ENCODE results near the gene SUFU.

SUFU gene

GRCh38 chr10:102545997-102546396, 42.2 kb downstream of the SUFU start:
- no peak for DNase-seq (ENCODE audit: low spot score)

GRCh38 chr10:102546606-102547320, 43.0 kb downstream of the SUFU start:
- no peak for DNase-seq (ENCODE audit: low spot score)
- no peak for TF ChIP-seq CTCF (IDR thresholded peaks at IDR 0.05; ENCODE audit: extremely low read depth, missing control alignments)

More at GRCh38 chr10:102545997-102546396, 42.2 kb downstream of the SUFU start:
- no peak for TF ChIP-seq CTCF (IDR thresholded peaks at IDR 0.05; ENCODE audit: extremely low read depth, missing control alignments)

GRCh38 chr10:102549549-102549948, 45.8 kb downstream of the SUFU start:
- no peak for TF ChIP-seq CTCF (IDR thresholded peaks at IDR 0.05; ENCODE audit: extremely low read depth, missing control alignments)
- DNase-seq (ENCODE audit: low spot score), result no peak

GRCh38 chr10:102550636-102551210, 47.0 kb downstream of the SUFU start:
- DNase-seq (ENCODE audit: low spot score), result no peak
- TF ChIP-seq CTCF (IDR thresholded peaks at IDR 0.05; ENCODE audit: extremely low read depth, missing control alignments), result no peak

GRCh38 chr10:102552533-102552932, 48.8 kb downstream of the SUFU start:
- TF ChIP-seq CTCF (IDR thresholded peaks at IDR 0.05; ENCODE audit: extremely low read depth, missing control alignments), result no peak
- no peak for DNase-seq (ENCODE audit: low spot score)

- no peak for TF ChIP-seq CTCF (IDR thresholded peaks at IDR 0.05; ENCODE audit: extremely low read depth, missing control alignments)
- no peak for DNase-seq (ENCODE audit: low spot score)
Observed at GRCh38 chr10:102553771-102554170, 50.0 kb downstream of the SUFU start.

- no peak for TF ChIP-seq CTCF (IDR thresholded peaks at IDR 0.05; ENCODE audit: extremely low read depth, missing control alignments)
- no peak for DNase-seq (ENCODE audit: low spot score)
Observed at GRCh38 chr10:102554531-102554930, 50.8 kb downstream of the SUFU start.
